K562 (cell line): ENCODE data around the gene SLC35B1. TPM values are rescaled to one million over a fixed set of nuclear protein-coding genes. Genes with fewer than 3 reads are reported as not detected.

Experiments used
- ARID4B ChIP-seq: sonication (generic); formaldehyde crosslinking; IDR thresholded peaks from 2 replicates; pipeline ENCODE4 v1.8.0; 2022; ENCODE audit warnings: mild to moderate bottlenecking, missing genetic modification reagents
- DPF2 ChIP-seq: fragments of 450-650 bp; IDR thresholded peaks from 2 replicates; pipeline ENCODE4 v1.6.1; 2016
- FOXP4 ChIP-seq: sonication (generic); formaldehyde crosslinking; IDR thresholded peaks from 2 replicates; pipeline ENCODE4 v1.8.0; 2022; ENCODE audit warnings: mild to moderate bottlenecking, missing genetic modification reagents, borderline replicate concordance
- KDM1A ChIP-seq, 2 experiments: fragments of 450-650 bp; IDR thresholded peaks; 2 replicates each; pipeline ENCODE4 v1.6.1; 2016; ENCODE audit warnings: mild to moderate bottlenecking in 2 of 2
- LARP7 ChIP-seq: fragments of 450-650 bp; IDR thresholded peaks from 2 replicates; pipeline ENCODE4 v1.6.1; 2016
- MCM3 ChIP-seq: fragments of 450-650 bp; IDR thresholded peaks from 2 replicates; pipeline ENCODE4 v1.6.1; 2016
- MYBL2 ChIP-seq, 2 experiments: fragments of 450-650 bp in 1 of 2; sonication (generic) in 1 of 2; formaldehyde crosslinking in 1 of 2; IDR thresholded peaks; 2 replicates each; pipeline versions ENCODE4 v1.6.1 to v1.8.1; 2017 to 2022; ENCODE audit warnings: borderline replicate concordance in 1 of 2, inconsistent platforms in 1 of 2, low read depth in 1 of 2, mild to moderate bottlenecking in 1 of 2, missing genetic modification reagents in 1 of 2, moderate library complexity in 1 of 2
- PRPF4 ChIP-seq: fragments of 200-400 bp; formaldehyde crosslinking; IDR thresholded peaks from one replicate; pipeline ENCODE4 v1.6.1; 2017; ENCODE audit warnings: low read length, low read depth, mild to moderate bottlenecking; ENCODE audit not compliant: insufficient read depth, poor library complexity, severe bottlenecking
- RBM15 ChIP-seq: fragments of 200-400 bp; formaldehyde crosslinking; IDR thresholded peaks from 2 replicates; pipeline ENCODE4 v1.6.1; 2018; ENCODE audit warnings: mild to moderate bottlenecking, low read length, moderate library complexity; ENCODE audit not compliant: insufficient read depth
- SMAD1 ChIP-seq: fragments of 150-350 bp; IDR thresholded peaks from 2 replicates; pipeline ENCODE4 v1.6.1; 2014; ENCODE audit warnings: low read length, low read depth; ENCODE audit not compliant: partially characterized antibody
- TCFL5 ChIP-seq: fragments of 250-450 bp; sonication (Bioruptor Pico); conservative IDR thresholded peaks from 2 replicates; pipeline ENCODE4 v1.6.1; 2021; ENCODE audit warnings: mild to moderate bottlenecking, moderate library complexity, matching md5 sums
- ZBTB1 ChIP-seq: sonication (generic); formaldehyde crosslinking; IDR thresholded peaks from 2 replicates; pipeline ENCODE4 v1.8.1; 2023; ENCODE audit warnings: missing genetic modification reagents, low read depth, mild to moderate bottlenecking, borderline replicate concordance
- ZBTB2 ChIP-seq: fragments of 450-650 bp; IDR thresholded peaks from 2 replicates; pipeline ENCODE4 v1.6.1; 2016; ENCODE audit warnings: antibody characterized with exemption
- polyA plus RNA-seq, 8 experiments: library from polyadenylated mRNA; depleted of rRNA in 4 of 8; stranded (reverse) in 5 of 8; unstranded in 3 of 8; fragments of >200 nt; fragmentation: Nextera tagmentation in 2 of 8; fragmentation: Illumina TruSeq in 1 of 8; extraction: Ambion mirVana in 2 of 8; extraction: Trizol in 1 of 8; gene quantifications; 2 replicates each; pipeline versions ENCODE4 v1.2.1 to v1.2.3, GENCODE V29; 2011 to 2014; ENCODE audit warnings: inconsistent platforms in 1 of 8, missing spikeins in 1 of 8
- total RNA-seq, 7 experiments: library from RNA; depleted of rRNA in 6 of 7; stranded (reverse); fragments of >200 nt in 6 of 7; fragmentation: Illumina TruSeq in 2 of 7; extraction: Trizol in 2 of 7; gene quantifications; 2 replicates each; pipeline versions ENCODE4 v1.2.1 to v1.2.3, GENCODE V29; 2011 to 2021; ENCODE audit warnings: low replicate concordance in 1 of 7
- TF ChIP-seq, protein P1 (sequence below): fragments of 450-650 bp; IDR thresholded peaks from 2 replicates; pipeline ENCODE4 v1.6.1; 2018; ENCODE audit not compliant: partially characterized antibody

The SLC35B1 gene
- total and polyA plus RNA-seq, 9 of the 15 experiments (the other 6 are each of a cell fraction or from before 2014, with no cell fraction given), result 51.4 to 87.9 (median 66.3) TPM

GRCh38 chr17:49707608-49708514 is at the start of gene SLC35B1 (continued):
- TF ChIP-seq, protein P1, sequence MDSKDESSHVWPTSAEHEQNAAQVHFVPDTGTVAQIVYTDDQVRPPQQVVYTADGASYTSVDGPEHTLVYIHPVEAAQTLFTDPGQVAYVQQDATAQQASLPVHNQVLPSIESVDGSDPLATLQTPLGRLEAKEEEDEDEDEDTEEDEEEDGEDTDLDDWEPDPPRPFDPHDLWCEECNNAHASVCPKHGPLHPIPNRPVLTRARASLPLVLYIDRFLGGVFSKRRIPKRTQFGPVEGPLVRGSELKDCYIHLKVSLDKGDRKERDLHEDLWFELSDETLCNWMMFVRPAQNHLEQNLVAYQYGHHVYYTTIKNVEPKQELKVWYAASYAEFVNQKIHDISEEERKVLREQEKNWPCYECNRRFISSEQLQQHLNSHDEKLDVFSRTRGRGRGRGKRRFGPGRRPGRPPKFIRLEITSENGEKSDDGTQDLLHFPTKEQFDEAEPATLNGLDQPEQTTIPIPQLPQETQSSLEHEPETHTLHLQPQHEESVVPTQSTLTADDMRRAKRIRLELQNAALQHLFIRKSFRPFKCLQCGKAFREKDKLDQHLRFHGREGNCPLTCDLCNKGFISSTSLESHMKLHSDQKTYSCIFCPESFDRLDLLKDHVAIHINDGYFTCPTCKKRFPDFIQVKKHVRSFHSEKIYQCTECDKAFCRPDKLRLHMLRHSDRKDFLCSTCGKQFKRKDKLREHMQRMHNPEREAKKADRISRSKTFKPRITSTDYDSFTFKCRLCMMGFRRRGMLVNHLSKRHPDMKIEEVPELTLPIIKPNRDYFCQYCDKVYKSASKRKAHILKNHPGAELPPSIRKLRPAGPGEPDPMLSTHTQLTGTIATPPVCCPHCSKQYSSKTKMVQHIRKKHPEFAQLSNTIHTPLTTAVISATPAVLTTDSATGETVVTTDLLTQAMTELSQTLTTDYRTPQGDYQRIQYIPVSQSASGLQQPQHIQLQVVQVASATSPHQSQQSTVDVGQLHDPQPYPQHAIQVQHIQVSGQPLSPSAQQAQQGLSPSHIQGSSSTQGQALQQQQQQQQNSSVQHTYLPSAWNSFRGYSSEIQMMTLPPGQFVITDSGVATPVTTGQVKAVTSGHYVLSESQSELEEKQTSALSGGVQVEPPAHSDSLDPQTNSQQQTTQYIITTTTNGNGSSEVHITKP, result peak; percentile 60
- no peak; the same call in 1 of the 2 replicates for TF ChIP-seq ZBTB1 (CRISPR knock-in tag)
- TF ChIP-seq TCFL5 (CRISPR knock-in tag), result no peak
- TF ChIP-seq LARP7, result no peak
- TF ChIP-seq RBM15, result no peak
- peak; percentile 86; the same call in 1 of the 2 replicates for TF ChIP-seq ARID4B
- TF ChIP-seq DPF2, result peak; percentile 55; the same call in 1 of the 2 replicates
- TF ChIP-seq MCM3, result no peak
- TF ChIP-seq PRPF4, result no peak
- no peak; a peak in 1 of 4 replicates for TF ChIP-seq KDM1A (IDR thresholded peaks at IDR 0.05)
- TF ChIP-seq MYBL2 (IDR thresholded peaks at IDR 0.05; ENCODE audit: low read depth), result no peak
- no peak for TF ChIP-seq MYBL2 (CRISPR knock-in tag; IDR thresholded peaks at IDR 0.05; ENCODE audit: borderline replicate concordance)
- no peak for TF ChIP-seq SMAD1
- TF ChIP-seq FOXP4 (CRISPR knock-in tag), result no peak
- TF ChIP-seq ZBTB2, result no peak
